GM12873 (cell line): ENCODE results near the gene MSI2.

Source experiments
- CTCF ChIP-seq: IDR thresholded peaks from 2 replicates; pipeline ENCODE4 v1.5.1; 2012; ENCODE audit warnings: low read depth, mild to moderate bottlenecking, moderate library complexity, low read length, control low read depth; ENCODE audit not compliant: insufficient read depth; ENCODE audit errors: missing control alignments

The MSI2 gene

GRCh38 chr17:57215317-57215716, 41.0 kb upstream of the MSI2 start:
- TF ChIP-seq CTCF = no peak

- no peak for TF ChIP-seq CTCF
Observed at GRCh38 chr17:57221366-57222350, 34.7 kb upstream of the MSI2 start.

GRCh38 chr17:57225127-57225526, 31.2 kb upstream of the MSI2 start:
- TF ChIP-seq CTCF = no peak

GRCh38 chr17:57226793-57227192, 29.5 kb upstream of the MSI2 start:
- no peak for TF ChIP-seq CTCF

GRCh38 chr17:57228911-57229310, 27.4 kb upstream of the MSI2 start:
- no peak for TF ChIP-seq CTCF

GRCh38 chr17:57234061-57234738, 22.1 kb upstream of the MSI2 start:
- no peak for TF ChIP-seq CTCF

GRCh38 chr17:57234739-57235092, 21.6 kb upstream of the MSI2 start:
- TF ChIP-seq CTCF = no peak
